ENCODE measurements around the gene TMC1. TPM values are rescaled to one million over a fixed set of nuclear protein-coding genes. Genes with fewer than 3 reads are reported as not detected.

The TMC1 gene
- polyA plus RNA-seq, 3 donors from 2014 or later: not detected

DNA sequence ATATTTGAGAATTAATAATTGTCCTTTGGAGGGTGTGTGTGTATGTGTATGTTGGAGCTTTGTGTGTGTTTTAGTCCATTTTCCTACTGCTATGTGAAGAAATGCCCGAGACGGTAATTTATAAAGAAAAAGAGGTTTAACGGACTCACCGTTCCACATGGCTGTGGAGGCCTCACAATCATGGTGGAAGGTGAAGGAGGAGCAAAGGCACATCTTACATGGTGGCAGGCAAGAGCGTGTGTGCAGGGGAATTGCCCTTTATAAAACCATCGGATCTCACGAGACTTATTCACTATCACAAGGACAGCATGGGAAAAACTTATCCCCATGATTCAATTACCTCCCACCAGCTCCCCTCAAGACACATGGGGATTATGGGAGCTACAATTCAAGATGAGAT, 44.1 kb downstream of the TMC1 start:
- H3K36me3 Mint-ChIP-seq: no peaks in the 10 kb centered on the region
- no peak overlapping the region for H3K4me3 Mint-ChIP-seq
- no peak for DNase-seq
- no peak overlapping the region for H3K27ac Mint-ChIP-seq
- peaks cover 1 to 6% (median 3%) of the 10 kb centered on the region in 3 donors for H3K27me3 Mint-ChIP-seq (ENCODE audit: low read depth in 3 of 3)
- no peaks in the 10 kb centered on the region for H3K4me1 Mint-ChIP-seq
- no peaks in the 10 kb centered on the region for H3K9me3 Mint-ChIP-seq

DNA sequence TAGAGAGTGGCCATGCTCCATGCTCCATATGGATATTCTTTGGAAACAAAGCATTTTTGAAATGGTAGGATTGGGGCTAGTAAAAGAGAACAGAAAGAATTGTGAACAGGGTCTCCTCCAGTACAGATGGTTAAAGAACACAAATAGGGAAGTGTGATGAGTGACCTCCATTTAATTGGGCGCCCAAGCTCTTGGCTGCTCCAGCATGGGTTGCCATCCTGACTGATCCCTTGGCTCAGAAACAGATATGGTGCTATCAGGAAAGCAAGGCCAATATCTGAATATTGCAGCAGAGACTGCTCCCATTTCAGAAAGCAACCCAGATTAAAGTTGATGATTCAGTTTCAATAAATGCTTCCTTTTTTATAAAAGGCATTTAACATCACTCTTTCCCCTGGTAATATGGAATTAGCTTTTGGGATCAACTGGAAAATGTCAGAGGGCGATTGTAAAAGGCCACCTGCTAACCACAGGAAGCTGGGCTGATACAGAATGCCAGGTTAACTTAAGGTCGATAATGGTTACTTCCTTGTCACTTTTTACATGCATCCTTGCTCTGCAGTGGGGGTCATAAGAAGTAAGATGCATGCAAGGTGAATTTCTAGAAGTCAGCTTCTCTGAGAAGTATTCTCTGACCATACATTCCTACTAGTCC, 52.9 kb downstream of the TMC1 start:
- Mint-ChIP-seq H3K4me1 (no peaks in the 10 kb centered on the region), H3K27me3 (ENCODE audit: low read depth in 3 of 3) (peaks cover 2 to 12% (median 4%) of the 10 kb centered on the region in 3 donors), H3K27ac (no peak overlapping the region), H3K9me3 (no peaks in the 10 kb centered on the region), H3K4me3 (no peak overlapping the region), H3K36me3 (no peaks in the 10 kb centered on the region)
- DNase-seq: no peak

DNA sequence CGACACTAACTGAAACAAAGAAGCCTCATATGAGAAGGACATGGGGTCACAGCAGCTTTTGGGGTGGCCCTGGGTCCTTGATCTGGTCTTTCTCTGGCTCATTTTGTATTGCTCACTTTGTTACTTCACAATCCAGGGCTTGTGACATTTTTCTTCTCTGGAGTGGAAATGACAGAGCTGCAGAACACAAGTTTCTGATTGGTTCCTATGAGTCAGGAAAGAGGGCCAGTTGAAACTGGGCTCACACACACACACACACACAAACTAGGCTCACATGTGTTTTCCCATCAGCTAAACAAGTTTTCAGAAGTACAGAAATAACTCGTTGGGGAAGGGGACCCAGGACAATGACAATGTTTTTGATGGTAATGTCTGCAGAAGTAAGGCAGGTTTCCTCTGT, 54.3 kb downstream of the TMC1 start:
- Mint-ChIP-seq H3K27me3 (ENCODE audit: low read depth in 3 of 3) (peaks cover 2 to 12% (median 2%) of the 10 kb centered on the region in 3 donors), H3K9me3 (no peaks in the 10 kb centered on the region), H3K4me1 (no peaks in the 10 kb centered on the region), H3K4me3 (no peak overlapping the region), H3K27ac (no peak overlapping the region), H3K36me3 (no peaks in the 10 kb centered on the region)
- DNase-seq: no peak

DNA sequence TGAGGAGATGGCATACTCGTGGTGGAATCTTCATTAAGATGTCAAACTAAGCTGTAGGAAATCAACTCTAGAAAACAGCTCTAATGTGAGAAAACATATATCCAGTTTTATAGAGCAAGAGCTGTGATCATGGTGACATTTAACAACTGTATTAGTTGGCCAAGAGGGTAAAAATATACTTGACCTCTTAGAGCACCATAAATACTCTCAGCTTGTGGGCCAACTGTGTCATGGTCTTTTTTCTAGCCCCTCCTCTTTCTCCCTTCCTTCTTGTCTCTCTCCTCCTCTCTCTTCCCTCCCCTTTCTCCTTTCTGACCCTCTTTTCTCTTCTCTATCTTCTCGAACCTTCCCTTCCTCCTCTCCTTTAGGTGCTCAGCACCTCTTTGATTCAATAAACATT, 54.7 kb downstream of the TMC1 start:
- H3K27ac Mint-ChIP-seq: no peak overlapping the region
- no peaks in the 10 kb centered on the region for H3K4me1 Mint-ChIP-seq
- no peak for DNase-seq
- H3K36me3 Mint-ChIP-seq: no peaks in the 10 kb centered on the region
- H3K4me3 Mint-ChIP-seq: no peak overlapping the region
- H3K9me3 Mint-ChIP-seq: no peaks in the 10 kb centered on the region
- peaks cover 2 to 12% (median 2%) of the 10 kb centered on the region in 3 donors for H3K27me3 Mint-ChIP-seq (ENCODE audit: low read depth in 3 of 3)

DNA sequence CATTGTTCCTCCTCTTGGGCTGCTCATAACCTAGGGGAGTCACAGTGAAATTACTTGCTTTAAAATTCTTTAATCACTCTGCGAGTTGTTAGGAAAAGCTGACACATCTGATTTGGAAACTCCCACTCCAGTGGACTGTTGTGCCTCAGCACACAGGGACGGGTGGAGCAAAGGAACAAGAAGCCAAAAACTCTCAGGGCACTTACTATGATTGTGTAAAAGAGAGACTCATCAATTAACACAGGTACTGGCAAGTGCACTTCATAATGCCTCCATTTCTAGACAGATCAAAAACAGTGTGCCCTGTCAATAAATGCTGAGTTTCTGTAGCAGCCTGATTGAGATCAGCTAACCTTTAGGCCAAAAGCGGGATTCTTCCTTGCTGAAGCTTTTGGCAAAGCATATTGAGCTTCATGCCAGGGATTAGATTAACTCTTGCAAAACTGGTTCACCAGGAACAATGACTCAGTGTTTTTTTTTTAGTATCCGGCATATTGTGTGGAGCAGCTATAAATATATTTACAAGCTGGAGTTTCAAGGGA, 55.9 kb downstream of the TMC1 start:
- Mint-ChIP-seq H3K4me1 (no peaks in the 10 kb centered on the region), H3K27me3 (ENCODE audit: low read depth in 3 of 3) (peaks cover 2 to 11% (median 2%) of the 10 kb centered on the region in 3 donors), H3K36me3 (no peaks in the 10 kb centered on the region), H3K9me3 (no peaks in the 10 kb centered on the region), H3K4me3 (no peak overlapping the region), H3K27ac (no peak overlapping the region)
- no peak for DNase-seq

DNA sequence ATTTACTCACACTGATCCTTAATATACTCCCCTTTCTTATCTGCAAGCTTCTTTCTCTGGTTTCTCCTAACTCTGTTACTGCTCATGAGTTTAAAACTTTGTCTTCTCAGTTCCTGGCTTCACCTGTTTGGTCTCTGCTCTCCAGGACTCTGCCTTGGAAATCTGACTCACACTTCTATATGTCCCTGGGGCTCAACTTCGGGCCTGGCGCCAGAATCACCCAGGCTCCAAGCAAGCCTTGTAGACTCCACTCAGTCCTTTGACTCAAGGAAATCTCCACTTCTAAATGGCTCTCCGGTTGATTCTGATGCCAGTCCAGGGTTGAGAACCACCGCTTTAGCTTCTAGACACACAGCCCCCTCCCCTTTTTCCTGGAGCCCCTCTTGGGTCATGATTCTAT, 57.8 kb downstream of the TMC1 start:
- H3K4me1 Mint-ChIP-seq: no peaks in the 10 kb centered on the region
- DNase-seq: no peak
- H3K4me3 Mint-ChIP-seq: no peak overlapping the region
- H3K36me3 Mint-ChIP-seq: no peaks in the 10 kb centered on the region
- H3K9me3 Mint-ChIP-seq: no peaks in the 10 kb centered on the region
- peaks cover 2 to 8% (median 2%) of the 10 kb centered on the region in 3 donors for H3K27me3 Mint-ChIP-seq (ENCODE audit: low read depth in 3 of 3)
- H3K27ac Mint-ChIP-seq: no peak overlapping the region

DNA sequence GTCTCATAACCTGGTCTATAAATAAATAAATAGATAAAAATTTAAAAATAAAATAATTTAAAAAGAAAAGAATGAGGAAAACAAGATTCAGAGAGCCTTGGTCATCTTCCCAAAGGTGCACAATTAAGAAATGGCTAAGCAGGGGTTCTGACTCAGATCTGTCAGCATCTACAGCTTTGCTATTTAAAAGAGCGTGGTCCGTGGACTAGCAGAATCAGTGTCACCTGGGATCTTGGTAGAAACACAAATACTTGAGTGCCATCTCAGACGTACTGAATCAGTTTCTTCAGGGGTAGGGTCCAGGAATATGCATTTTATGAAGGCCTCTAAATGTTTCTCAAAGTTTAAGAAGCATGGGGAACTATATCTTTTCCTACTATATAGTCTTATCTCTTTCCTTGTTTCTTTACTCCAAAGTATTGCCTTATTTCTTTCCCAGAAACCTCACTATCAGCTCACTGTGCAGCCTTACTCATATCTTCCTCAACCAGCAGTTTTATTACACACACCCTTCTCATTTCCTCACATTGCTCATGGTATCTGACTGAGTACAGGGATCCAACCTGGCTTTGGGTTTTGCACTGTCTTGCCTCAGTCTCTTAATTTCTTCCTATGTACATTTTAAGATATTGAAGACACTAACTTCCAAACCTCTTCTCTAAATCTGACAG, 58.6 kb downstream of the TMC1 start:
- H3K9me3 Mint-ChIP-seq: no peaks in the 10 kb centered on the region
- no peak overlapping the region for H3K27ac Mint-ChIP-seq
- H3K36me3 Mint-ChIP-seq: no peaks in the 10 kb centered on the region
- H3K4me1 Mint-ChIP-seq: no peaks in the 10 kb centered on the region
- DNase-seq: no peak
- peaks cover 1 to 9% (median 2%) of the 10 kb centered on the region in 3 donors for H3K27me3 Mint-ChIP-seq (ENCODE audit: low read depth in 3 of 3)
- H3K4me3 Mint-ChIP-seq: no peak overlapping the region

DNA sequence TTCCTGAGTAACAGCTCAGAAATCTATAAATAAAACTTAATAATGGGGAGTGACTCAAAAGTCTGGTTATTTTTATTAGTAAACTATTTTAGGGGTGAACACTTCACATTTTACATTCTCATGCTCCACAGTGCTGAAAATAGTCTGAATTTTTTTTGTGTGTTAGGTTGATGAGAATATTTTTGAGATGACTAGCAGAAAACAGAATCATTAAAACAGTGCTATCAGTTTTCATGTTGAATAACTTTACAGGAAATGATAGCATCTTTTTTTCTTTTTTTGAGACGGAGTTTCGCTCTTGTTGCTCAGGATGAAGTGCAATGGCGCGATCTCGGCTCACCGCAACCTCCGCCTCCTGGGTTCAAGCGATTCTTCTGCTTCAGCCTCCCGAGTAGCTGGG, 60.3 kb downstream of the TMC1 start:
- DNase-seq: no peak
- Mint-ChIP-seq H3K4me1 (peaks cover 14 to 17% of the 10 kb centered on the region in 2 donors), H3K27me3 (ENCODE audit: low read depth in 3 of 3) (peaks cover 0 to 5% (median 2%) of the 10 kb centered on the region in 3 donors), H3K27ac (no peak overlapping the region), H3K36me3 (no peaks in the 10 kb centered on the region), H3K4me3 (no peak overlapping the region), H3K9me3 (no peaks in the 10 kb centered on the region)

DNA sequence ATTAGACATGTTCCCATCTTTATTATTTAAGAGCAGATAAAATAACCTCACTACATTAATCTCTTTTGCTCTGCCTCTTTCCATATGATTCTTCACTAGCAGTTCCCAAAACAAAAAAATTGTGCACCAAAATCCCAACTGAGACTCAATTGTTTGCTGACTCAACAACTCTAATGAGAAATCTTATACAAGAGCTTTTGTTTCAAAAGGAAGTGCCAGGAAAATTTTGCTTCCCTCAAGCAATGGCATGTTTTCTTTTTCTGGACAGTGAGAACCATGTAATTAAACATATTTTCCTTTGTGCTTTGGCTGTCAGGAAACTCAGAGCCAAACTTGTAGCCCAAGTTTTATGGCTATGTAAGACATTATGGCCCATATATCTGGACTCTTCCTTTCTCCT, 62.0 kb downstream of the TMC1 start:
- no peak for DNase-seq
- Mint-ChIP-seq H3K36me3 (no peaks in the 10 kb centered on the region), H3K9me3 (no peaks in the 10 kb centered on the region), H3K27ac (no peak overlapping the region), H3K27me3 (ENCODE audit: low read depth in 3 of 3) (peaks cover 0 to 5% (median 2%) of the 10 kb centered on the region in 3 donors), H3K4me3 (no peak overlapping the region), H3K4me1 (peaks cover 18 to 21% of the 10 kb centered on the region in 2 donors)

DNA sequence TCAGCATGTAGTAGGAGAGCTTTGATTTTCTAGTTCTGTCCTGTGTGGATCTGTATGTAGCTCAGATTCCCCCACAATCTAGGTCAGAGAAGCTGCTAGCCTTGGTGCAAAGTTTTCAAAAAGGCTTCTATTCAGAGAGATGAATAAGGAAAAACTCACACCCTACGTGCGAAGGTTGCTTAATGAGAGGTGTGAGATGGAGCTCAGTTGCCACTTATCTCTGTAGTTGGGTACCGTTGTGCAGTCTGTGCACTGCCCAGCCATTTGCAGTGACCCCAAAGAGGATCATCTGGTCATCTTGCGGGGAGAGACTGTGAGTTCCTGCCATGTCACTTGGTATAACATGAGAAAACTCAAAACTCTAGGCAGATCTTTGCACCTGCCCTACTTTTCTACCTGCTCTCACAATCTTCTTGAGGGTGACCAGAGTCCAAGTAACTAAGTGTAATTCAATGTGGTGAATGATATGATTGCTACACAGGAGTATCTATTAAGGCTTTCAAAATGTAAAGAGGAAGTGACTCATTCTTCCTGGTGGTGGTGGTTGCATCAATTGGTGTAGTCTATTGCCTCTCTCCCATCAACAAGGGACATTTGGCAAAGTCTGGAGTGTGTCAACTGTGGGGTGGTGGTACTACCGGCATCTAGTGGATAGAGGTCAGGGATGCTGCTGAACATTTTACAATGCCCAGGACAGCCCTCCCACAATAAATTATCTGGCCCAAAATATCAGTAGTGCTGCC, 65.2 kb downstream of the TMC1 start:
- Mint-ChIP-seq H3K27me3 (ENCODE audit: low read depth in 3 of 3) (peaks cover 1 to 5% (median 2%) of the 10 kb centered on the region in 3 donors), H3K4me3 (peak overlapping the region in 3 of 5 donors; percentile 3 to 46 (median 42)), H3K4me1 (peaks cover 19 to 21% of the 10 kb centered on the region in 2 donors), H3K9me3 (no peaks in the 10 kb centered on the region), H3K36me3 (no peaks in the 10 kb centered on the region), H3K27ac (peak overlapping the region in 5 of 6 donors; percentile 7 to 75 (median 48))
- DNase-seq: peak; percentile 13 to 32 (median 19)

DNA sequence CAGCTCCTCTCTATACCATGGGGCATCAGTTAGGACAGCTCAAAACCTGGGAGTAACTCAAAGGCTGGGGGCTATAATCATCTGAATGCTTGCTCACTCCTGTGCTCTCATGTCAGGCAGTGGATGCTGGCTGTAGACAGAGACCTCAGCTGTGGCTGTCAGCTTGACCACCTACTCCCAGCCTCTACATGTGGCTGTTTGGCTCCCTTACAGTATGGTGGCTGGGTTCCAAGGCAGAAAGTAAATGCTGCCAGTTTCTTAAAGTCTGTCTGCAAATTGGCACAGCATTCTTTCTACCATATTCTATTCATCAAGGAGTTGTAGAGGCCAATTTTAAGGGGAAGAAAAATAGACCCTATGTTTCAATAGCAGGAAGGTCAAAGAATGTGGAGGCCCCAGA, 66.9 kb downstream of the TMC1 start:
- Mint-ChIP-seq H3K9me3 (no peaks in the 10 kb centered on the region), H3K27me3 (ENCODE audit: low read depth in 3 of 3) (peaks cover 2 to 6% (median 5%) of the 10 kb centered on the region in 3 donors), H3K36me3 (no peaks in the 10 kb centered on the region), H3K4me3 (no peak overlapping the region), H3K4me1 (peaks cover 19 to 21% of the 10 kb centered on the region in 2 donors), H3K27ac (no peak overlapping the region)
- DNase-seq: no peak

DNA sequence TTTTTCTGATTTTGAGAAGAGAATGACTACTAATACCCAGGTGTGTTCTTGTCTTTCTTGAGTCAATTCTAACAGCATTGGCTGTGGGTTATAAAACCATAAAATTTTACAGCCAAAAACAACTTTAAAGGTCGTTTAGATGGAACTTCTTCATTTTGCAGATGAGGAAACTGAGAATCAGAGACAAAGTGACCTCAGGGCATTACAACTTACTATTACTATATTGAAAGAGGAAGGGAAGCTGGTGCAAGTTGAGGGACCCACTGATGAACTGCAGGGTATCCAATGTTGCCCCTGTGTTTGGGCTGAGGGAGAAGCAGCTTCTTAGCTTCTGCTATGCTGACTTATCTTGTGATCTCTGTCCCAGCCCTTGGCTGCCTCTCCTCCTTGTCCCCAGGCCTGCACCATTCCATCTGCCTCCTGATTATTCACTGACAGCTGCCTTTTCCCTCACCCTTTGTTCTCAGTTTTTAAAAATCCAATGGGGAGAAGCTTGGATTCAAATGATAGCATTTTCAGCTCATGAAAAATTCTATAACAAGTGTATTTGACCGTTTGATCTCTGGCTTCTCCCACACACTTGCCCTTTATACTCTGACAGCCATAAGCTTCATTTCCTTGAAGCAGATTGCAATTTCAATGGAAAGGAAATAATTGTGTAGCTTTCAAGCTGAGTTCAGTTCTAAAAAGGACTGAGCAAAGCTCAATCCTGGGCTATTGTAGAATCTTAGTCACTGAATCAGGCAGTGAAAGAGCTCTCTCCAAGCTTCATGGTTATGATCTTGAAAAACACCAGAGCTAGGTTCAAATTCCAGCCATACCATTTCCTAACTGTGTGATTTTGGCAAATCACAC, 68.5 kb downstream of the TMC1 start:
- Mint-ChIP-seq H3K4me3 (no peak overlapping the region), H3K27ac (no peak overlapping the region), H3K36me3 (no peaks in the 10 kb centered on the region), H3K27me3 (ENCODE audit: low read depth in 3 of 3) (peaks cover 2 to 7% (median 2%) of the 10 kb centered on the region in 3 donors), H3K9me3 (no peaks in the 10 kb centered on the region), H3K4me1 (peaks cover 19 to 21% of the 10 kb centered on the region in 2 donors)
- no peak for DNase-seq

DNA sequence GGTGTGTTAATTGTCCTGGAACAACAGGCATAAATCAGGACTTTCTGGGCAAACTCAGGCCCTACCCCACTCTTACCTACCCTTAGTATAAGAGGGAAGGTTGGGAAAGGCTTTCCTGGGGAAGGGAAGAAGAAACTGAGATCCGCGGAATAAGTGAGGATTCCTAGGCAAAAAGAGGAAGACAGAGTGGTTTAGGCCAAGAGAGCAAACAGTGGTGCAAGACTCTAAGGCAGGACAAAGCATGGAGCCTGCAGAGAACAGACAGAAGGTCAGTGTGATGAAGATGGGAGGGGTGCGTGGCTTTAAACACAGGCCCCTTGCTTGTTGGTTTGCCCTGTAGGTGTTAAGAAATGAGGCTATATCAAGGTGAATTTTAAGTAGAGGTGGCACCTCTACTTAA, 69.4 kb downstream of the TMC1 start:
- peaks cover 0 to 10% (median 2%) of the 10 kb centered on the region in 3 donors for H3K27me3 Mint-ChIP-seq (ENCODE audit: low read depth in 3 of 3)
- H3K36me3 Mint-ChIP-seq: no peaks in the 10 kb centered on the region
- peak overlapping the region in 1 of 6 donors; percentile 32 for H3K27ac Mint-ChIP-seq
- no peak overlapping the region for H3K4me3 Mint-ChIP-seq
- no peaks in the 10 kb centered on the region for H3K9me3 Mint-ChIP-seq
- no peak for DNase-seq
- H3K4me1 Mint-ChIP-seq: peaks cover 12 to 13% of the 10 kb centered on the region in 2 donors
